NCI-H345 treated with DMSO at 0.1 percent for 48 hours (cell line): ENCODE data around the gene AGBL5.
"Not testable (repeated sequence)": the region's sequence is repeated elsewhere in the genome, so short reads cannot be mapped to it uniquely, and the experiment has no call there.

Experiments
- DNase-seq: peaks from one replicate; lab custom pipeline; 2025; ENCODE audit not compliant: unreplicated experiment; lab: John Stamatoyannopoulos, UW

The AGBL5 gene

DNA sequence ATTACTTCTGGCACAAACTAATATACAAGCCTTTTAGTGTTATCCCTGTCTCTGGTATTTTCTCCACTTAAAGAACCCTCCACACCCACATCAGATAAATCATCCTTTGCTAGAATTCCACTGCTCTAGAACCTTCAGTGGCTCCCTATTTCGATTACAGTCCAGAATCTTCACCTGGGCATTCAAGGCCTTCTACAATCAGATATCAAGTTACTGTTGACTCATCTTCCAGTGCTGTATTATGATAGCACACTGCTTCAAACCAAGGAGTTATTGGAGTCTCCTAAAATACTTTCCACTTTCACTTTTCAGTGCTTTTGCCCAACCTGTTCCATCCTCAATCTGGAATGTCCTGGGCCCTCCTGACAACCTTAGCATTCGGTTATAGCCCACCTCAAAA lies 64.1 kb downstream of the AGBL5 start:
- no peak for DNase-seq

DNA sequence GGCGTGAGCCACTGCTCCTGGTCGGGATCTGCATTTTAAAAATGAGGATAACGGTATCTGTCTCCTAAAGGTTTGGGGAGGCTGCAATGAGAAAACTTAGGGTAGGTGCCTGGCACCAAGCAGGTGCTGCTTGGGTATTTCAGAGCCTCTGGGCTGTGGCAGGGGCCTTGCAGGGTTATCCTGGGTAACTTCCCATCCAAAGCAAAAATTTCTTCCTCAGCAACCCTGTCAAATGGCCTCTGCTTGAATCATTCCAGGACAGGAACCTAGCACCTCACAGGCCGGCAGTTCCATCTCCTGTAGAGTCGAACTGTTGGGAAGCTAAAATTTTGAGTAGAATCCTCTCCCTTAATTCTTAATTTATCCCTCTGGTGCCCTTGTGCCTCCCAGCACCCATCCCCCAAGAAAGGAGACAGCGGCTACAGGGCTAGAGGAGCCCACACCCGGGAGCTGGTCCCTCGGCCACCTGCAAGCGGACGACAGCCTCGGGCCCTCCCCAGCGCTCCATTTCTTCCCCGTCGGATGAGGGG lies 66.6 kb downstream of the AGBL5 start:
- no peak for DNase-seq

DNA sequence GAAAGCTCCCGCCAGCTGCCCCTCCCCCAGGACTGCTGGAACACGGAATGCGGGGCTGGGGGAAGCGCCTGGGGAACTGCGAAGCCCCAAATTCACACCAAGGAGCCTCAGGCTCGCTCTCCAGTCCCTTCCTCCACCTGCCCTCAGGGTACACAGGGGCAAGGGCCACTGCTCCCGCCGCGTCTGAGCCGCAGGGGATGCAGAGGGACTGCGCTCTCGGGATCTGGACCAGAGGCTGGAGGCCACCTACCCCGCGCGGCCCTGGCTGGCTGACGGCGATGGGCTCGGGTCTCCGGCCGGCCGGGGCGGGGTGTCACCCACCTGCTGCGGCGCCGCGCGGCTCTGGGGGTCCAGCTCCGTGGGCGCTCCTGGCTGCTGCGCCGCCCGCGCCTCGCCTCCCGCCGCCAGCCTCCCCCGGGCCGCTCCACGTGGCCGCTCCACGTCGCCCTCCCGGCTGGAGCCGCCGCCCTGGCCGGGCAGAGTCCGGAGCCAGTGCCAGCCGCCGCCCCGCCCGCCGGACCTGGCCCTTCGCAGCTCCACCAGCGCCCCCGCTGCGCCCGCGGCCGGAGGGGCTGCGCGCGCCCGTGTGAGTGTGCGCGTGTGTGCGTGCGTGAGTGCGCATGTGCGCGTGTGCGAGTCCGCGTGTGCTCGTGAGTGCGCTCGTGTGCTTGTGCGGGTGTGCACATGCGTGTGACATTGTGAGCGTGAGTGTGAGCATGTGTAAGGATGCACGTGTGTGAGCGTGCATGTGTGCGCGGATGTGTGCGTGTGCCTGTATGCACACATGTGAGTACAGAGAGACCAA lies 67.3 kb downstream of the AGBL5 start, which contains the start of gene CGREF1:
Gene CGREF1, minus strand, starts transcription at position 604 of the 805 bp plus-strand sequence. CDS start 14,762 bp downstream, outside the sequence.
- no peak for DNase-seq

DNA sequence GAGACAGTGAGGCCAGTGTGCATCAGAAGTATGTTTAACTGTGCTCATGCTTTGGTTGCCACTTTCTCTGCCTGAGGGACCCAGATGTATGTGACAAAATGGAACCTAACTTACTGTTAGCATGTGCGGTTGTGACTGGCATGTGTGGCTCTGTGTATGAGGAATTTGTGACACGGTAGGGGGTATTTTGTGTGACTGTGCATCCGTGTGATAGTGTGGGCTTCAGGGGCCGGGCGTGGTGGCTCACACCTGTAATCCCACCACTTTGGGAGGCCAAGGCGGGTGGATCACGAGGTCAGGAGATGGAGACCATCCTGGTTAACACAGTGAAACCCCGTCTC lies 67.8 kb downstream of the AGBL5 start:
- DNase-seq, result not testable (repeated sequence)
